ENCODE data around the gene GON4L. TPM values are rescaled to one million over a fixed set of nuclear protein-coding genes. Genes with fewer than 3 reads are reported as not detected.

The GON4L gene
- total RNA-seq, 4 donors from 2014 or later: 12.2 to 32.8 (median 18.7) TPM

- H3K27ac ChIP-seq: peak overlapping the region in 1 of 4 donors; percentile 36
- H3K36me3 ChIP-seq: no peaks in the 10 kb centered on the region
- H3K4me1 ChIP-seq: peaks cover 0 to 8% (median 0%) of the 10 kb centered on the region in 3 donors
- H3K9me3 ChIP-seq: no peaks in the 10 kb centered on the region
- intact Hi-C loops (cut with DNase I): no loop called here
- DNase-seq: no peak
- WGBS, 2 donors: 96 to 98% methylated on average over 5 of the region's 5 CpGs
- H3K27me3 ChIP-seq: no peaks in the 10 kb centered on the region
- no peak overlapping the region for H3K4me3 ChIP-seq
- no peak for TF ChIP-seq CTCF (IDR thresholded peaks at IDR 0.05)
- TF ChIP-seq POLR2A (IDR thresholded peaks at IDR 0.05): no peak
Observed at GRCh38 chr1:155872527-155872926, 15.5 kb upstream of the GON4L start.

- H3K27ac ChIP-seq: peak overlapping the region in 2 of 4 donors; percentile 5 to 36
- WGBS, 2 donors: 14 to 25% methylated on average over 1 of the region's 1 CpG
- H3K9me3 ChIP-seq: no peaks in the 10 kb centered on the region
- H3K36me3 ChIP-seq: no peaks in the 10 kb centered on the region
- intact Hi-C loops (cut with DNase I): no loop called here
- peaks cover 0 to 8% (median 0%) of the 10 kb centered on the region in 3 donors for H3K4me1 ChIP-seq
- no peak for DNase-seq
- H3K27me3 ChIP-seq: no peaks in the 10 kb centered on the region
- H3K4me3 ChIP-seq: no peak overlapping the region
- TF ChIP-seq POLR2A (IDR thresholded peaks at IDR 0.05) (no peak), CTCF (IDR thresholded peaks at IDR 0.05) (no peak)
Observed at GRCh38 chr1:155871390-155871789, 14.4 kb upstream of the GON4L start.

- Histone ChIP-seq H3K36me3 (no peaks in the 10 kb centered on the region), H3K9me3 (no peaks in the 10 kb centered on the region), H3K4me1 (peaks cover 0 to 8% (median 0%) of the 10 kb centered on the region in 3 donors), H3K27ac (no peak overlapping the region), H3K4me3 (no peak overlapping the region), H3K27me3 (no peaks in the 10 kb centered on the region)
- WGBS, 2 donors: 78 to 80% methylated on average over 7 to 8 of the region's 8 CpGs
- intact Hi-C loops (cut with DNase I): no loop called here
- TF ChIP-seq CTCF (IDR thresholded peaks at IDR 0.05) (no peak), POLR2A (IDR thresholded peaks at IDR 0.05) (no peak)
- DNase-seq: no peak
Observed at GRCh38 chr1:155867766-155868165, 10.8 kb upstream of the GON4L start.

- no peaks in the 10 kb centered on the region for H3K9me3 ChIP-seq
- H3K4me1 ChIP-seq: peaks cover 3 to 18% (median 6%) of the 10 kb centered on the region in 3 donors
- H3K27me3 ChIP-seq: peaks cover 0 to 9% (median 0%) of the 10 kb centered on the region in 4 donors
- TF ChIP-seq POLR2A (IDR thresholded peaks at IDR 0.05) (no peak), CTCF (IDR thresholded peaks at IDR 0.05) (no peak)
- intact Hi-C loops (cut with DNase I): no loop called here
- no peak overlapping the region for H3K27ac ChIP-seq
- no peaks in the 10 kb centered on the region for H3K36me3 ChIP-seq
- DNase-seq: no peak
- H3K4me3 ChIP-seq: no peak overlapping the region
Observed at GRCh38 chr1:155864393-155864792, 7.4 kb upstream of the GON4L start.

GRCh38 chr1:155861896-155862295, 4.9 kb upstream of the GON4L start:
- no peaks in the 10 kb centered on the region for H3K36me3 ChIP-seq
- peaks cover 0 to 9% (median 0%) of the 10 kb centered on the region in 4 donors for H3K27me3 ChIP-seq
- peaks cover 3 to 35% (median 9%) of the 10 kb centered on the region in 3 donors for H3K4me1 ChIP-seq
- TF ChIP-seq POLR2A (IDR thresholded peaks at IDR 0.05) (no peak), CTCF (IDR thresholded peaks at IDR 0.05) (no peak)
- H3K9me3 ChIP-seq: no peaks in the 10 kb centered on the region
- intact Hi-C loops (cut with DNase I): no loop called here
- no peak for DNase-seq
- WGBS, 2 donors: 78 to 88% methylated on average over 1 to 2 of the region's 2 CpGs
- no peak overlapping the region for H3K4me3 ChIP-seq
- no peak overlapping the region for H3K27ac ChIP-seq

All from esophagus squamous epithelium (tissue), 5 donors.